Duodenal mucosa (tissue), 2 donors: ENCODE results near the gene SUGCT.

Experiments used
- H3K27ac ChIP-seq: one replicate; pipeline ENCODE4 v1.7.0; 2013; ENCODE audit warnings: low read depth, low read length
- H3K27me3 ChIP-seq, 2 donors: one replicate each; pipeline ENCODE4 v1.7.0; 2013; ENCODE audit warnings: low read length in 2 of 2, control low read depth in 1 of 2; ENCODE audit not compliant: insufficient read depth in 2 of 2, control insufficient read depth in 1 of 2
- H3K36me3 ChIP-seq, 2 donors: one replicate each; pipeline ENCODE4 v1.7.0; 2013; ENCODE audit warnings: low read length in 2 of 2, control low read depth in 1 of 2; ENCODE audit not compliant: insufficient read depth in 2 of 2, control insufficient read depth in 1 of 2
- H3K4me1 ChIP-seq, 2 donors: one replicate each; pipeline ENCODE4 v1.7.0; 2013; ENCODE audit warnings: low read length in 2 of 2, control low read depth in 1 of 2; ENCODE audit not compliant: insufficient read depth in 2 of 2, control insufficient read depth in 1 of 2
- H3K4me3 ChIP-seq, 2 donors: one replicate each; pipeline ENCODE4 v1.7.0; 2013; ENCODE audit warnings: low read length in 2 of 2, low read depth in 1 of 2
- H3K9ac ChIP-seq, 2 donors: one replicate each; pipeline ENCODE4 v1.7.0; 2013; ENCODE audit warnings: low read length in 2 of 2, low read depth in 1 of 2
- H3K9me3 ChIP-seq, 2 donors: one replicate each; pipeline ENCODE4 v1.7.0; 2013; ENCODE audit warnings: low read length in 2 of 2, control low read depth in 1 of 2; ENCODE audit not compliant: control insufficient read depth in 1 of 2

Gene SUGCT

DNA sequence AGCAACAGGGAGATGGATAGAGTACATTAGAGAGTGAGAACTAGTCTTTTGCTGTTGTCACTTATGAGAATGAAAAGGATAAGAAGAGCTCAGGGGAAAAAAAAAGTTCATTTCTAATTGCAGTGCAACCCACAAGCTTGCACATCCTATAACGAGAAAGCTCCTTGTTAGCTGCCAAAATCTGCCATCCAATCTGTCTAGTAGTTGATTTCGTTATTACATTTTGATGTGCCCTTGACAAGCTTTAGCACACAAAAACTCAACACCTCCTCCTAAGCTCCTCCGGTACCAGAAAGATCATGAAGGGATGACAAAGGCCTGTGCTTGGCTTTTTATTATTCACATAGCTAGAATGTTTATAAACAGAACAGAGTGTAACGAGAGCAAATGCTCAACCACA, 519.4 kb downstream of the SUGCT start:
- Histone ChIP-seq H3K4me3 (no peak overlapping the region), H3K36me3 (no peaks in the 10 kb centered on the region), H3K27me3 (no peaks in the 10 kb centered on the region), H3K9me3 (no peaks in the 10 kb centered on the region), H3K27ac (no peak overlapping the region), H3K4me1 (no peaks in the 10 kb centered on the region), H3K9ac (no peak overlapping the region)

DNA sequence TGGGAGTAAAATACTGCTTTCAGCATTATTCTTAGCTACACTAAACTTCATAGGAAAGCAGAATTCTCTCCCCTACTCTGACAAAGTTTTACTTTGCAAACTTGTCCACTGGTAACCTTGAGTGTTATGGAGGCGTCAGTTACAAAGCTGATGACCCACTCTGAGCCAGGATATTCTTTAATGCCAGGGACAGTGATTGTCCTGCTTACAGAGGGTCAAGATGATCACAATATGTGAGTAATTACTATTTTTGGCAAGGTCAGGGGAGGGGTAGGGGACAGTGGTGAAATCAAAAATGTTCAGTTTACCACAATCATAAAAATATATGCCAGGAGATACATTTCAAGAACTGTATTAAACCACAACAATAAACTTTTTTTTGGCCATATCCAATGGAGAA, 520.6 kb downstream of the SUGCT start:
- Histone ChIP-seq H3K9ac (no peak overlapping the region), H3K27ac (no peak overlapping the region), H3K9me3 (no peaks in the 10 kb centered on the region), H3K27me3 (no peaks in the 10 kb centered on the region), H3K36me3 (no peaks in the 10 kb centered on the region), H3K4me1 (no peaks in the 10 kb centered on the region), H3K4me3 (no peak overlapping the region)

DNA sequence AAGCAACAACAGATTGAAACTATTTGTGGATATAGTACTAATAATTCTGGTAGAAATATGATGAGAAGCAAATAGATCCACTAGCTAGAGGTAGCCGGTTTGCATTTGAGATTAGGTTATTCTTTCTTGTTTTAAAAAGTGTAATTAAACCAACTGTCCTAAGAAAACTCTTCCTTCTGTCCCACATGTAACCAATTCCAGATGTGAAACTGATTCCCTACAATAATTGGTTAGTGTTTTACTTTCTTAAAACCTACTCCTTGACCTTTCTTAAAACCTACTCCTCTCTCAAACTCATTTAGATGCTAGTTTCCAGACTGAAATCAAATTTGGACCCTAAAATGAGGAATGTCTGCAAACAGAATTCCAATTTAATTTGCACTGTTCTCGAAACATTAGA, 521.5 kb downstream of the SUGCT start:
- H3K9ac ChIP-seq, result no peak overlapping the region
- no peaks in the 10 kb centered on the region for H3K9me3 ChIP-seq
- H3K36me3 ChIP-seq, result no peaks in the 10 kb centered on the region
- H3K27me3 ChIP-seq, result no peaks in the 10 kb centered on the region
- H3K4me3 ChIP-seq, result no peak overlapping the region
- H3K27ac ChIP-seq, result no peak overlapping the region
- H3K4me1 ChIP-seq, result no peaks in the 10 kb centered on the region

DNA sequence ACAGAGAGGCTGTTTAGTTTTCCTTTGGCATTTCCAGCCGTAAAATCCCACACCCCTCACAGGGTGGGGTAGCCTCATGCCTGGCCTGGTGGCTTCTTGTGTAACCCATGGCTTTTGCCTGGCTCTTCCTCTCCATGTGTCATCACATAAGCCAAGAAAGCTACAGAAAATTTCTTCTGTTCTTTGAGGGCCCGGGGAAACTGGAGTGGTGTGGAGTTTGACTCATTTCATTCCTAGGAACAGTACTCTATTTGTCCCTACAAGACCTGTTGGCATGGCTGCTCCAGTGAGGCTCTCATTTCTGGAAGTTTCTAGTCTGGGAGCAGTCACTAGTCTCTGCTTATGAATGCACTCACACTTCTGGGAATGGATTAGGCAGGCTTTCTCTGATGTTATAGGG, 523.9 kb downstream of the SUGCT start:
- no peaks in the 10 kb centered on the region for H3K27me3 ChIP-seq
- H3K36me3 ChIP-seq, result no peaks in the 10 kb centered on the region
- no peaks in the 10 kb centered on the region for H3K4me1 ChIP-seq
- no peak overlapping the region for H3K4me3 ChIP-seq
- no peak overlapping the region for H3K9ac ChIP-seq
- H3K27ac ChIP-seq, result no peak overlapping the region
- H3K9me3 ChIP-seq, result no peaks in the 10 kb centered on the region

GRCh38 chr7:40659231-40659630, 524.4 kb downstream of the SUGCT start:
- Histone ChIP-seq H3K9me3 (no peaks in the 10 kb centered on the region), H3K27ac (no peak overlapping the region), H3K9ac (no peak overlapping the region), H3K27me3 (no peaks in the 10 kb centered on the region), H3K4me3 (no peak overlapping the region), H3K36me3 (no peaks in the 10 kb centered on the region), H3K4me1 (no peaks in the 10 kb centered on the region)

DNA sequence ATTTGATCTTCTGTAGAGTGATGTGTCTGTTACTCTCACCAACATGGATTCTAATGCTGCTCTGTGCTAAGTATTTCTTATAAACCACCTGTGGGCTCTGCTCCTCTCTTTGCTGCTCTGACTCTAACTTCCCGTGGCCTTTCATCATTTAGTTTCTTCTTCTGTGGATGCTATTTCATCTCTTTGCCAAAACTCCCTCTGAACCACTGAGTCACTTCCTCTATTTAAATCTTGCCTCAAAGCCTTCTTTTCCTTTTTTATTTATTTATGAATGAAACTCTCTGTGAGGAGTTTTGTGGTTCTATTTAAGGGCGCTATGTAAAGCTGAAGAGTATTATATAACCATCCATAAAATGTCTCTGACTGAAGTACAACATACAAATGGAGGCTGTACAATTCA, 538.5 kb downstream of the SUGCT start:
- Histone ChIP-seq H3K4me3 (no peak overlapping the region), H3K4me1 (no peaks in the 10 kb centered on the region), H3K27me3 (no peaks in the 10 kb centered on the region), H3K9me3 (no peaks in the 10 kb centered on the region), H3K36me3 (no peaks in the 10 kb centered on the region), H3K9ac (no peak overlapping the region), H3K27ac (no peak overlapping the region)

DNA sequence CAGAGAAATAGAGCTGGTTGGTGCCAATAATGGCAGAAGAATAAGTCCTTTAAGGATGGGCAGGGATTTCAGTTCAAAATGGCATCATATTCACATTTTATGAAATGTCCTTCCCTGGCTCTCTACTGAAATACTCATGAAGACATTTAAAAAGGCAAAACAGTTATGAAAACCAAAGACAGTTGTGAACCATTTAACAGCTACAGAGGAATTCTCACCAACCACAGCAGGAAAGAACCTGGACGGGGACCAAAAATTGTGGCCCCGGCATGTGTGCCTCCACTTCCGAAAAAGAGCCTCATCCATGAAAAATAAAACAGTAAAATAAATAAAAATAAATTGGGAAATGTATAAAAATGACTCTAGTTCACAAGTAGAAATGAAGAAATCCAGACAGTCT, 539.5 kb downstream of the SUGCT start:
- Histone ChIP-seq H3K4me3 (no peak overlapping the region), H3K36me3 (no peaks in the 10 kb centered on the region), H3K9me3 (no peaks in the 10 kb centered on the region), H3K27ac (no peak overlapping the region), H3K4me1 (no peaks in the 10 kb centered on the region), H3K9ac (no peak overlapping the region), H3K27me3 (no peaks in the 10 kb centered on the region)

DNA sequence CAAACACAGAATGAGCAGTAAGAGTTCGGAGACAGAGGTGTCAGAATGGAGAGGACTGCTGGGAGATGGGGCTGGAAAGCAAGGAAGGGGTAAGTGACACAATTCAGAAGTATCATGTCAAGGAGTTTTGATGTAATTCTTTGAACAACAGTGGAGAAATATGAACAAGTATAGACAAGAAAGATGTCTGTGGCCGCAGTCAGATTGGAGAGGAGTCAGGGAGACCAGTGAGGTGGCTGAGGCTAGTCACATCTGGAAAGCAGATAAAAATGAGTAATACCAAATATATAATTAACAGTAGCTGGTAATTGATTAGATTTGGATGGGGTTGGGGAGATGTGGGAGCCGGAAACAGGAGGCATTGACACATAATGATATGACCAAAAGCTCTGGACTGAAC, 540.9 kb downstream of the SUGCT start:
- Histone ChIP-seq H3K27ac (no peak overlapping the region), H3K4me3 (no peak overlapping the region), H3K4me1 (no peaks in the 10 kb centered on the region), H3K36me3 (no peaks in the 10 kb centered on the region), H3K27me3 (no peaks in the 10 kb centered on the region), H3K9me3 (no peaks in the 10 kb centered on the region), H3K9ac (no peak overlapping the region)

- Histone ChIP-seq H3K9ac (no peak overlapping the region), H3K27me3 (no peaks in the 10 kb centered on the region), H3K4me1 (no peaks in the 10 kb centered on the region), H3K36me3 (no peaks in the 10 kb centered on the region), H3K4me3 (no peak overlapping the region), H3K27ac (no peak overlapping the region), H3K9me3 (no peaks in the 10 kb centered on the region)
These were observed 541.4 kb downstream of the SUGCT start for GRCh38 chr7:40676221-40676620.

DNA sequence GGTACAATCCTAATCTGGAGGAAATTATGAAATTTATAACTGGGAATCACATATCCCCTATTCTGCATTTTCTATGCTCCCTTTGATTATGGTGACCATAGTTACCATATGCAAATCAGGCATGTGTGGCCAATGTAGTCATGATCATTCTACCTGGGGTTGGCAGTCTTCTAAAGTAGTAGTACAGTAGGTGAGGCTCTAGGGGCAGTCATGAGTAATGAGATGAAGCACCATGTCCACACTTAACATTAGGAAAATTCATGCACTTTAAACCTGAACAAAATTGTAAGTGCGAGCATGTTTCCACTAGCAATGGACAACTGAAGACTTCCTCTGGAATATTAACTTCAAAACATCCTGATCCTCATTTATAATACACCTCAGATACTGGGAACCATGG, 545.9 kb downstream of the SUGCT start:
- Histone ChIP-seq H3K27ac (no peak overlapping the region), H3K4me3 (no peak overlapping the region), H3K27me3 (no peaks in the 10 kb centered on the region), H3K4me1 (no peaks in the 10 kb centered on the region), H3K9ac (no peak overlapping the region), H3K9me3 (no peaks in the 10 kb centered on the region), H3K36me3 (no peaks in the 10 kb centered on the region)

DNA sequence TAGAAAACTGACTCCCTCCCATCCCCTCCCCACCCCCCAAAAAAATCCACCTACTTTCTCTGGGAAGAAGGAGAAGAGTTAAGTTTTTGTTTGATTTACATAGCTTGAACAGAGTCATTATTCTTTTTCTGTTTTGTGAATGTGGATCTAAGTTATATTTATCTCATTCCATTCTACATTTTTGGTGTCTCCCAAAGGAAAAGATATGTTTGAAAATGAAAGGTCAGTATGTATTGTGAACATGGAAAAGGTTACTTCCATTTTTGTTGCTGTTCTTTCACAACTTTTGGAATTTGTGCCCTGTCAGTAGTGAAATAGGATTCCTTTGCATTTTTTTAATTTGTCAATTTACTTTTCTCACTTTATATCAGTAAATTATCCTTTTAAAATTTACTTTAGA, 547.9 kb downstream of the SUGCT start:
- Histone ChIP-seq H3K4me1 (no peaks in the 10 kb centered on the region), H3K36me3 (no peaks in the 10 kb centered on the region), H3K4me3 (no peak overlapping the region), H3K27me3 (no peaks in the 10 kb centered on the region), H3K9me3 (no peaks in the 10 kb centered on the region), H3K27ac (no peak overlapping the region), H3K9ac (no peak overlapping the region)
